HG02870 (cell line): Measurements from ENCODE around the gene RAB37.

Source experiments
- ATAC-seq: cut with Tn5 transposase; IDR thresholded peaks from one replicate; pipeline ENCODE4 v1.9.1; 2021; ENCODE audit warnings: mild to moderate bottlenecking, moderate library complexity; ENCODE audit not compliant: unreplicated experiment

RAB37 gene

DNA sequence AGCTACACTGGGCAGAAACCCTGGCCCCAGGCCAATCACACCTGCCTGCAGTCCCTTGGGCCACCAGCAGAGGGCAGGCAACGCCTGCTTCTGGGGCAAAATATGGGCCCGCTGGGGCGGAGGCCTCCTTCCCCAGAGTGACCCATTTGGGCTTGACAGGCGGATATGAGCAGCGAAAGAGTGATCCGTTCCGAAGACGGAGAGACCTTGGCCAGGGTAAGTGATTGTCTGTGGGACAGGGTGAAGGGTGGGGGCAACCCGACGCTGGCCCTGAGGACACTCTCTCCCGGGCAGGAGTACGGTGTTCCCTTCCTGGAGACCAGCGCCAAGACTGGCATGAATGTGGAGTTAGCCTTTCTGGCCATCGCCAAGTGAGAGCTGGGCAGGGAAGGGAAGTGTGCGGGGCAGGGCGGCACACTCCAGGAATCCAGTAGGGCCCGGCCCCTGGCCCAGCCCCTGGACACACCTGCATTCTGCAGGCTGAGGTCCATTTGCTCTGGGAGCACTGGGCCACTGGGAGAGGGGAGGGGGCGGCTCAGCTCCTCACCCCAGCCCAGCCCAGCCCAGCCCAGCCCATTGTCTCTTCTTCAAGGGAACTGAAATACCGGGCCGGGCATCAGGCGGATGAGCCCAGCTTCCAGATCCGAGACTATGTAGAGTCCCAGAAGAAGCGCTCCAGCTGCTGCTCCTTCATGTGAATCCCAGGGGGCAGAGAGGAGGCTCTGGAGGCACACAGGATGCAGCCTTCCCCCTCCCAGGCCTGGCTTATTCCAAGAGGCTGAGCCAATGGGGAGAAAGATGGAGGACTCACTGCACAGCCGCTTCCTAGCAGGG, 7.9 kb downstream of the RAB37 start:
- no peak for ATAC-seq

DNA sequence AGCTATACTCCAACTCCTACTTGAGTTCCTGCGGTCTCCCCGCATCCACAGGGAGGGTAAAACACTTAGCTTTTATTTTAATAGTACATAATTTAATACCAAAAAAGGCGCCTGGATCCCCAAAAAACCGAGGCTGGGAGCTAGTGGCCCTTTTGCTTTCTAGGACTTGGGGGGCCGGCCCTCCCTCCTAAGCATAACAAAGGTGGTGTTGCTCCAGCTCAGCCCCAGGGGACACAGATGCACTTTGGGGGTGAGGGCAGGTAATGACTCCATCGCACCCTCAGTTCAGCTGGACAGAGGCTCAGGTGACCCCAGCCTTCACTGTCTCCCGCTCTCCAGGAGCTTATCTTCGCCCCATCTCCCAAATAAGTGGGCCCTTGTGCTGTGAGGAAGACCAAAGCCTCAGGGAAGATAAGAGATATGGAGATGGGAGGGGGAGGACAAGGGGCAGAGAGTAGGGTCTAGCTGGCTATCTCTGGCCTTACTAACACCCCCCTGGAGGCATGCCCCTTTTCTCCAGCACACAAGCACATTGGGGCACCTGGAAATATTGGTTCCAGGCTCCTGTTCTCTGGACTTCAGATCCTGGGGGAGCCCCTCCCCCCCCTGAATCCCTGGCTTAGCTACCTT, 8.6 kb downstream of the RAB37 start:
- ATAC-seq, result no peak

DNA sequence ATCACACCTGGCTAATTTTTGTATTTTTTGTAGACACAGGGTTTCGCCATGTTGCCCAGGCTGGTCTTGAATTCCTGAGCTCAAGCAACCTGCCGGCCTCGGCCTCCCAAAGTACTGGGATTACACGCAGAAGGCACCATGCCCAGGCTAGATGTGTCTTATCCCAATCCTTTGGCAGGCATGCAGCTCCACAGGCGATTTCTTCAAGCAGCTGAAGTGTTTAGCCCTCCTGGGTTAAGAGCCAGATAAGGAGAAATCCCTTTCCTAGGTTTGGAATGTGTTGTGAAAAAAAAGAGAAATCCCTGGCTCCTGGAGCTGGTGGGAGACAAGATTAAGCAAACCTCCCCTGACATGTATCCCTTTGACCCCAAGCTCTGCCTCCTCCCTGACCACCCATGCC, 9.3 kb downstream of the RAB37 start:
- no peak for ATAC-seq

DNA sequence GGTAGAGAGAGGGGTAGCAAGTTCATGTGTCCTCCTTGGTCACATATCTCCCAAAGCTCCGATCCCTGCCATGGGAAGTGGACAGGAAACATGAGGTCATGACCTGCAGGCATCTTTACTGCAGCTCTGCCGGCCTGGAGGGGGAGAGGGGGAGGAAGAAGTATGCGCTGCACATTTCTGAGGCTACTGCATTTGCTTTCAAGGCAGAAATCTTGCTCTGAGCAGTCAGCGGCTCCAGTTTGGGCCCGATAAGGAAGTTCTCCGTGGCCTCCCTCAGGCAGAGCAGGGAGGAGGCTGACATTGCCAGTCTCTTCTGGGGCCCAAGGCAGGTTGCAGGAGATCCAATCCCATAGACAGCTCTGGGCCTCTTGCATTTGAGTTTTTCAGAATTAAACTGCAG, 9.9 kb downstream of the RAB37 start:
- ATAC-seq, result no peak

DNA sequence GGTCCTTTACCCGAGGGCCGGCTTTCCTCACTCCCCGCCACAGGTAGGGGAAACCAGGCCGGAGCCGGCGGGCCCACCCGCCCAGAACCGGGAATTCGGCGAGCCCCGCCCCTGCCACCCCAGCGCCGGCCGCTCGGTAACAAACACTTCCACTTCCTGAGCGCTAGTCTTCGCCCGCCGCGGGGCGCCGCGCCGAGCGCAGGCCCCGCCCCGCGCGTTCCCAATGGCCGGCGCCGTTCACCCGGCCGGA, 11.1 kb downstream of the RAB37 start:
- ATAC-seq, result no peak

DNA sequence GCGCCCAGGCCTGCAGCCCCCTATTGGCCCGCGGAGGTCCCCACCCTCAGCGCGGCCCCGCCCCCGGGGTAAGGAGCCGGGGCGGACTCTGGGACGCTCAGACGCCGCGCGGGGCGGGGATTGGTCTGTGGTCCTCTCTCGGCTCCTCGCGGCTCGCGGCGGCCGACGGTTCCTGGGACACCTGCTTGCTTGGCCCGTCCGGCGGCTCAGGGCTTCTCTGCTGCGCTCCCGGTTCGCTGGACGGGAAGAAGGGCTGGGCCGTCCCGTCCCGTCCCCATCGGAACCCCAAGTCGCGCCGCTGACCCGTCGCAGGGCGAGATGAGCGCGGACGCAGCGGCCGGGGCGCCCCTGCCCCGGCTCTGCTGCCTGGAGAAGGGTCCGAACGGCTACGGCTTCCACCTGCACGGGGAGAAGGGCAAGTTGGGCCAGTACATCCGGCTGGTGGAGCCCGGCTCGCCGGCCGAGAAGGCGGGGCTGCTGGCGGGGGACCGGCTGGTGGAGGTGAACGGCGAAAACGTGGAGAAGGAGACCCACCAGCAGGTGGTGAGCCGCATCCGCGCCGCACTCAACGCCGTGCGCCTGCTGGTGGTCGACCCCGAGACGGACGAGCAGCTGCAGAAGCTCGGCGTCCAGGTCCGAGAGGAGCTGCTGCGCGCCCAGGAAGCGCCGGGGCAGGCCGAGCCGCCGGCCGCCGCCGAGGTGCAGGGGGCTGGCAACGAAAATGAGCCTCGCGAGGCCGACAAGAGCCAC, 11.6 kb downstream of the RAB37 start, which contains the start of gene NHERF1:
TSS of gene NHERF1 (plus strand) at position 100 of the 750 bp plus-strand sequence. CDS start at position 319, 219 bp downstream.
- ATAC-seq, result peak; percentile 85

DNA sequence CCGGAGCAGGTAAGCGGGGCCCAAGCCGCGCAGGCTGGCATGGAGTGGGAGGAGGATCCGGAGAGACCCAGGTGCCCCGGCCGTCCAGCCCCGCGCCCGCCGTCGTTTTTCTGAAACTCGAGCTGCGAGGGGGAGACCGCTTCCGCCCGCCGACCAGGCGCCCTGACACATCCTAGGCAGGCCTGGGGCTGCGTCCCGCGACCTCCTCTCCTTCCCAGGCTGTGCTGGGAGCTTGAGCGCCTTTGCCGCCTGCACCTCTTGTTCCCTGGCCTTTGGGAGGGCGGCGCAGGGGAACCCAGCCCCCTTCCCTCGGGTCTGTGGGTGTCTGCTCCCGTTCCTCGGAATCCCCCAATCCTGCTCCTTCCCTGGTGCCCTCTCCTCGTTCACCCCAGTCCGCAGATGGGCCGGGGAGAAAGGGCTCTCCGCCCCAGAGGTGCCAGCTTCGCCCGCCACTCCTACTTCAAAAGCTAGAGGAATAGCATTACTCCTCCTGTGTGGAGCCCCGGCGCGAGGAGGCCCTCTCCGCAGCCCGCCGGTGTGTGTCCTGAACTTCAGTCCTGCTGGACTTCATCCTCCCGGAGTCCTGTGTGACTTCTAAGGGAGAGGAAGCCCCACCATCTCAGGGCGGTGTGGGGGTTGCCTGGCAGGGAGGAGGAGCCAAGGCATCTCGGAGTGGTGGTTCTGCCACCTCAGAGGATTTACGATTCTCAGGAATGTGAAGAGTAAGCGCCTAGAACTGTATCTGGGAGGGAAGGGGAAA, 12.4 kb downstream of the RAB37 start:
- no peak for ATAC-seq

DNA sequence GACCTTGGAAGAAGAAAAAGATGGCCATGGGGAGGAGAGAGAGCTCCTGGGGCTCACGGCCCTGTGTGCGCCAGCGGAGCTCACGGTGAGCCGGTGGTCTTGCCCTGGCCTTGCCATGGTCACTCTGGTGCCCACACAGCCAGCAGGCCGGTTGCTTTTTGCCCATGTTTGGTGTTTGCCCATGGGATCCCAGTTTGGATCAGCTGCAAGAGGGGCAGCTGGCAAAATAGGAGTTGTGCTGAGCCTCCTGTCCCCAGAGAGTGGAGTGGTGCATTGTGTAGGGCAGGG, 12.9 kb downstream of the RAB37 start:
- no peak for ATAC-seq

DNA sequence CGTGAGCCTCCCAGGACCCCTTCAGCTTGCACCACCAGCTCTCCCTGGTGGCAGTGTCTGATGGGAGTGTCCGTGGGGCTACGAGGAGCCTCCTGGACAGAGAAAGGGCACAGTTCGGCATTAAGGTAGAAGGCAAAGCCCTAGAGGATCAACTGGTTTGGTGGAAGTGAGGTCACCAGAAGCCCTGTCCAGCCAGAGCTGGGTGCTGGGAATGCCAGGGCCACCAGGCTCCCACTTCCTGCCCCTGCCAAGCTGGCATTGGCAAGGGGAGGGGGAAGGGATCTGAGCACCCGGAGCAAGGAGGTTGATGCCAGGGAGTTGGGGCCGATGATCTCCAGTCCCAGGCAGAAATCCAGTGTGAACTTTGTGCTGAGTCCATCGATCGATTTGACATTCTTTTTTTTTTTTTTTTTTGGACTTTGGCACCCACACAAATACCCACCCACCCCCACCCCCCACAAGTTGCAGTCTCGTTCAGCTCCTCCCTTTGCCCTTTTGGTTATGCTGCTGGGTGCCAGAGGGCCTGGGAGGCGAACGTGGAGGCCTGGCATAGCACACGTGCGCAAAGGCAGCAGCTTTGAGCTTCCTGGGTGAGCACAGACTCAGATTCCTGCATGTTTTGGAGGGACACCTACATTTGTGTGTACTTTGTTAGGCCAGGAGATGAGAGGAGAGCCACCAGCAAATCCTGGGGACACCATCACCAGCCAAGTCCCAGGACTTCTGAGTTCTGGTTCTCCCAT, 13.4 kb downstream of the RAB37 start:
- no peak for ATAC-seq

- ATAC-seq, result no peak
Observed at GRCh38 chr17:74752415-74752814, 15.4 kb downstream of the RAB37 start.

- no peak for ATAC-seq
Observed at GRCh38 chr17:74752822-74753401, 15.9 kb downstream of the RAB37 start.

DNA sequence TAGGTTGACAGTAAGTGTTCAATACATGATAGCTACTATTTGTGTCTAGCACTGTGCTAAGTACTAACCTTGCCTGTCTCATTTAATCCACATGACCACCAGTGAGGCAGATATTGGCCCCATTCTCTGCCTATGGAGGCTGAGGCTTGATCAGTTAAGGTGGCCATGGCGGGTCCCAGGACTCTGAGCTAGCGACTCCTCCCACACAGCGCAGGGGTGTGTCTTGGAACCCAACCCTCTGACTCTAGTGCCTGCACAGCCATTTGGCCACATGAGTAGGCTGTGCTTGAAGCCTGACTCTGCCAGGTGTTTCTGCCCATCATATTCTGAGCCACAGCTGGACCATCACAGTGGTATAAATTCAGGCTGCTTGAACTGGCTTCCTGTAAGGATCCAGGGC, 17.8 kb downstream of the RAB37 start:
- no peak for ATAC-seq

DNA sequence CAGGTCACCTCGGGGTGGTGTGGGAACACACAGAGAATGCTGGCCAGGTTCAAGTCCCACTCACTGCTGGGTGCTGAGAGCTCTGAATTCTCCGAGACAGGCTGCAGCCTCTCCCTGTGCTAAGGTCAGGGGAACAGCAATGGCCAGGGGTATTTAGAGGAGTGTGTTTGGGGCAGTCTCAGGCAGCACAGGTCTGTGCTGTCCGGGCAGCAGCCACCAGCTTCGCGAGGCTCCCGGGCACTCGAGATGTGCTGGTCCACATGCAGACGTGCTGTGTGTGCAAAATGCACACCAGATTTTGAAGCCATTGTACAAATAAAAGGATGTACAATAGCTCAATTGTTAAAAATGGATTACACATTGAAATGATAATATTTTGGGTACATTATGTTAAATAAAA, 18.5 kb downstream of the RAB37 start:
- ATAC-seq, result no peak

DNA sequence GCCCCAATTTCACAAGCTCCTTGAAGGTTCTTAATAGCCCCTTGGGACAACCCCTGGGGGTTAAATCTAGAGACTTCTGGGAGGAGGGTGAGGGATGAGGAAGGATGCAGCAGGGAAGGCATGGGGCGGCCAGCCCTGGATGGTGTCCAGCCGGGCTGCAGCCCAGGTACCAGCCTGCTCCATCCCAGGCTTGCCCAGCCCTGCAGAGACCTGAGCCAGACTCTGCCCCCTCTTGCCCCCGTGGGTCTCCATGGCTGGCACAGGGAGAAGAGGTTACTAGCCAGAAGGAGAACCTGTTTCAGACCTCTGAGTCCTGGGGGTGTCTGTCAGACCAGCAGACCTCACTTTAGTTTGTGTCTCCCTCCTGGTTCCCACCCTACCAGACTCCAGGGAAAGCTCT, 19.8 kb downstream of the RAB37 start:
- ATAC-seq, result no peak

GRCh38 chr17:74757502-74757901, 20.4 kb downstream of the RAB37 start:
- no peak for ATAC-seq

DNA sequence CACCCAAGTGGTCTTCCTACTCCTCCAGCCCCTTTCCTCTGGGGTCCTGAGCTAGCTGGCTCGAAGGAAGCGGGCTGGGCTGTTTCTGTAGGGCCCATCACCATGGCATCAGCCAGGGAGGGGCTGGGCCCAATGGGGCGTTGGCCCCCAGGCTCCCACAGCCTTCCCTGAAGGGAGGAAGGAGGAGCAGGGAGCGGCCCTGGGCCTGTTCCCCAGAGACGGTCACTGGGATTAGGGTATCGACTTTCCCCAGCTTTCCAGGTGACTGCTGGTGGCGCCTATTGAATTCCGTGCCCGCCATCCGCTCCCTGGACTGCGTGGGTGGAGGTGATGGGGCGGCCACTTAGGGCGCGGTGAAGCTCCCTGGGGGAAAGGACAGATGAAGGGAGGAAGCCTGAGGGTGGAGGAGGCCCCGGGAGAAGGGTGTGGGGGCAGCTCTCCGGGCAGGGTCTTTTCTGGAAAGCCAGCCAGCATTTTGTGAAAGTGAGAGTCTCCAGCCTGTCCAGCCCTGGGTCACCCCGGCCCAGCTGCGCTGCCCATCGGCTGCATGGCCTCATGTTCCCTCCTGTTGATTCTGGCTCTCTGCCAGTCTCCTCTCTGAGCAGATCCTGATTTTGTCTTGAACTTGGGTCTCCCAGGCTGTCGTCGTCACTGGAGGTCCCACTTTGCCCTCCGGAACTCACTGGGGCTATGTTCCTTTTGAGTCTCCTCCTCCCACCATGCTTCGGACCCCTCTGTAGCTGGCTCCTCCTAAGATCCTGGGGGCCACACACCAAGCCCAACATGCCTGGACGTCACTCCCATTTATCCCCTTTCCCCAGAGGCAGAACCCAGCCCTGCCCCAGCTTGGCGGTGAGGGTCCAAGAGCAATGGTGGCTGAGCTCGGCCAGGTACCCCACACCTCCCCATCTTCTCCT, 21.1 kb downstream of the RAB37 start:
- no peak for ATAC-seq

GRCh38 chr17:74758848-74759168, 21.8 kb downstream of the RAB37 start:
- ATAC-seq, result no peak

DNA sequence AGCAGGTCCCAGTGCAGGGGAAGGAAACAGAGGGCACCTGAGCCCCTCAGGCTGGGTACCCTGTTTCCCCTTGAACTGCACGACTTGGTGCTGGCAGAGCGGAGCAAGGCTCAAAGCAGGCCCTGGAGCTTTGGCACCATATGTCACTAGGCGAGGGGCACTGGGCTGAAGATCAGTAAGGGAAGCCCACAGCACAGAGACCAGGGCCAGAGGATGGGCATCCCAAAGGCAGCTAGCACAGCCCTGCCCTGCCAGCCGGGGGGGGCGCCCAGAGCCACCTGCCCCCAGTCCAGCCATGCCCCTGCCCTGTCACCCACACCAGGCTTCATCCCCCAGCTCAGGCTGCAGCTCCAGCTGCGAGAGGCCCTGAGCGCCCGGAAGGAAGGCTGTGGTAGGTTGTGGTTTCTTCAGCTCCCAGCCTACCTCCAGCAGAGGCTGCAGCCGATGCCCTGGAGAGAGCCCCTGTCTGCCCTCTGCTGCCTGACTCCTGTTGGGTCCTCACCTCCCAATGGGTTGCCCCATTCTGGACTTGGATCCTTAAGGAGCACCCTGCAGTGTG, 22.3 kb downstream of the RAB37 start:
- ATAC-seq, result no peak

GRCh38 chr17:74759941-74760340, 22.9 kb downstream of the RAB37 start:
- ATAC-seq, result no peak
